Globus pallidus (tissue), 1 donor: ENCODE measurements around the gene MIOX.

Experiments
- DNase-seq: peaks from one replicate; pipeline ENCODE4 v3.0.0-alpha.2; 2015; ENCODE audit warnings: low spot score

The MIOX gene

GRCh38 chr22:50490531-50491308 is 4.1 kb downstream of the MIOX start:
- no peak for DNase-seq

GRCh38 chr22:50497093-50497492 is 10.4 kb downstream of the MIOX start:
- DNase-seq: no peak

GRCh38 chr22:50498322-50498890 is 11.7 kb downstream of the MIOX start:
- peak; percentile 59 for DNase-seq

GRCh38 chr22:50500452-50500851 is 13.8 kb downstream of the MIOX start:
- no peak for DNase-seq

- no peak for DNase-seq
Observed at GRCh38 chr22:50502096-50502495, 15.4 kb downstream of the MIOX start.

- DNase-seq: no peak
Observed at GRCh38 chr22:50502628-50503474, 16.2 kb downstream of the MIOX start.

GRCh38 chr22:50503475-50504145 is 17.0 kb downstream of the MIOX start:
- DNase-seq: no peak

- DNase-seq: no peak
Observed at GRCh38 chr22:50504369-50505211, 17.9 kb downstream of the MIOX start.

- no peak for DNase-seq
Observed at GRCh38 chr22:50505276-50505775, 18.7 kb downstream of the MIOX start.

- DNase-seq: no peak
Observed at GRCh38 chr22:50505776-50506610, 19.3 kb downstream of the MIOX start.

GRCh38 chr22:50506611-50507420 is 20.2 kb downstream of the MIOX start:
- no peak for DNase-seq

GRCh38 chr22:50507421-50507990 is 20.8 kb downstream of the MIOX start, which contains the start of gene LMF2:
Gene LMF2 (minus strand): TSS chr22:50507702. CDS start chr22:50507675, 27 bp downstream.
- DNase-seq: peak; percentile 96

GRCh38 chr22:50507991-50508884 is 21.6 kb downstream of the MIOX start, which contains the start of gene NCAPH2:
Gene NCAPH2 (plus strand): TSS chr22:50508224. CDS start chr22:50508338, 114 bp downstream.
- DNase-seq: no peak

GRCh38 chr22:50508897-50509296 is 22.2 kb downstream of the MIOX start:
- no peak for DNase-seq

GRCh38 chr22:50513175-50513574 is 26.5 kb downstream of the MIOX start:
- no peak for DNase-seq

- no peak for DNase-seq
Observed at GRCh38 chr22:50516068-50516467, 29.4 kb downstream of the MIOX start.

- no peak for DNase-seq
Observed at GRCh38 chr22:50516891-50517290, 30.2 kb downstream of the MIOX start.
